GM23338 (cell line): ENCODE results near the gene SLC8B1. TPM values are rescaled to one million over a fixed set of nuclear protein-coding genes. Genes with fewer than 3 reads are reported as not detected.

Experiments
- ATAC-seq: fragments of 200-7000 bp; cut with Tn5 transposase; 3 replicates; pipeline ENCODE4 v1.9.1; 2020
- DNase-seq: peaks from one replicate; pipeline ENCODE4 v3.0.0-alpha.2; 2015; ENCODE audit warnings: low spot score
- H2AFZ ChIP-seq: fragments of 200-600 bp; sonication (generic); 2 replicates; pipeline ENCODE4 v1.8.0; 2016; ENCODE audit warnings: antibody characterized with exemption, mild to moderate bottlenecking, moderate library complexity
- H3F3A ChIP-seq: fragments of 200-600 bp; sonication (generic); replicated peaks from 2 replicates; pipeline ENCODE4 v1.8.0; 2017; ENCODE audit warnings: antibody characterized with exemption, mixed run types, low read depth
- H3K27ac ChIP-seq: fragments of 200-600 bp; sonication (generic); 2 replicates; pipeline ENCODE4 v1.6.1; 2016; ENCODE audit warnings: low read depth
- H3K27me3 ChIP-seq: fragments of 200-600 bp; sonication (generic); 2 replicates; pipeline ENCODE4 v1.8.0; 2016; ENCODE audit warnings: mild to moderate bottlenecking, mixed run types, moderate library complexity; ENCODE audit not compliant: insufficient read depth
- H3K36me3 ChIP-seq: fragments of 200-600 bp; sonication (generic); 2 replicates; pipeline ENCODE4 v1.8.0; 2016; ENCODE audit warnings: mild to moderate bottlenecking; ENCODE audit not compliant: insufficient read depth
- H3K4me1 ChIP-seq: fragments of 200-600 bp; sonication (generic); 2 replicates; pipeline ENCODE4 v1.8.0; 2016; ENCODE audit warnings: mild to moderate bottlenecking, moderate library complexity; ENCODE audit not compliant: insufficient read depth
- H3K4me2 ChIP-seq: fragments of 200-600 bp; sonication (generic); 2 replicates; pipeline ENCODE4 v1.7.1; 2017; ENCODE audit warnings: mixed run types
- H3K4me3 ChIP-seq: fragments of 200-600 bp; sonication (generic); 2 replicates; pipeline ENCODE4 v1.6.1; 2016; ENCODE audit warnings: mixed run types
- H3K79me2 ChIP-seq: fragments of 200-600 bp; sonication (generic); replicated peaks from 2 replicates; pipeline ENCODE4 v1.8.0; 2017; ENCODE audit warnings: mild to moderate bottlenecking; ENCODE audit not compliant: insufficient read depth
- H3K9me2 ChIP-seq: fragments of 200-600 bp; sonication (generic); 2 replicates; pipeline ENCODE4 v1.8.0; 2017; ENCODE audit not compliant: insufficient read depth
- H4K20me1 ChIP-seq: fragments of 200-600 bp; sonication (generic); replicated peaks from 2 replicates; pipeline ENCODE4 v1.8.0; 2017; ENCODE audit warnings: mild to moderate bottlenecking; ENCODE audit not compliant: insufficient read depth
- H3K27ac Mint-ChIP-seq: 2 replicates; pipeline ENCODE4 v1.8.0; 2020; ENCODE audit warnings: inconsistent platforms, mild to moderate bottlenecking, moderate library complexity, mixed read lengths
- H3K27me3 Mint-ChIP-seq: 3 replicates; pipeline ENCODE4 v1.8.0; 2022; ENCODE audit warnings: low read depth, mild to moderate bottlenecking, moderate library complexity, mixed read lengths, inconsistent platforms; ENCODE audit not compliant: insufficient read depth, poor library complexity
- H3K36me3 Mint-ChIP-seq: 3 replicates; pipeline ENCODE4 v1.8.0; 2021; ENCODE audit warnings: low read depth, mild to moderate bottlenecking, inconsistent platforms, moderate library complexity, mixed read lengths
- H3K4me1 Mint-ChIP-seq: 3 replicates; pipeline ENCODE4 v1.8.0; 2020; ENCODE audit warnings: mild to moderate bottlenecking, inconsistent platforms, mixed read lengths
- H3K4me3 Mint-ChIP-seq: 3 replicates; pipeline ENCODE4 v1.8.0; 2021; ENCODE audit warnings: moderate library complexity, mild to moderate bottlenecking, inconsistent platforms, mixed read lengths
- H3K9me3 Mint-ChIP-seq: 3 replicates; pipeline ENCODE4 v1.8.0; 2020; ENCODE audit warnings: moderate library complexity, mild to moderate bottlenecking, inconsistent platforms, mixed read lengths
- CREB1 ChIP-seq: fragments of 250-450 bp; sonication (Bioruptor Pico); IDR thresholded peaks from 2 replicates; pipeline ENCODE4 v1.5.0; 2020; ENCODE audit warnings: low read depth, mild to moderate bottlenecking, moderate library complexity
- CTCF ChIP-seq, 2 experiments: fragments of 200-600 bp in 1 of 2; sonication (generic) in 1 of 2; conservative IDR thresholded peaks; 2 replicates each; pipeline versions ENCODE4 v1.5.1 to v1.6.1; 2016 to 2017; ENCODE audit warnings: antibody characterized with exemption in 2 of 2, low read depth in 2 of 2, mild to moderate bottlenecking in 2 of 2, moderate library complexity in 1 of 2
- EZH2 ChIP-seq: fragments of 200-600 bp; sonication (generic); IDR thresholded peaks from one replicate; pipeline ENCODE4 v1.8.0; 2017; ENCODE audit warnings: antibody characterized with exemption, mild to moderate bottlenecking, low read depth; ENCODE audit not compliant: unreplicated experiment
- POLR2AphosphoS5 ChIP-seq: IDR thresholded peaks from 2 replicates; pipeline ENCODE4 v1.6.1; 2016; ENCODE audit warnings: antibody characterized with exemption, low read depth
- REST ChIP-seq: IDR thresholded peaks from one replicate; pipeline ENCODE4 v1.6.1; 2018; ENCODE audit warnings: antibody characterized with exemption; ENCODE audit not compliant: unreplicated experiment
- STAT1 ChIP-seq: IDR thresholded peaks from one replicate; pipeline ENCODE4 v1.6.1; 2016; ENCODE audit warnings: antibody characterized with exemption; ENCODE audit not compliant: unreplicated experiment
- ZNF114 ChIP-seq: fragments of 250-450 bp; sonication (Bioruptor Pico); IDR thresholded peaks from 2 replicates; pipeline ENCODE4 v1.5.0; 2020; ENCODE audit warnings: mild to moderate bottlenecking, moderate library complexity
- ZNF331 ChIP-seq: fragments of 250-450 bp; sonication (Bioruptor Pico); IDR thresholded peaks from 2 replicates; pipeline ENCODE4 v1.5.0; 2020; ENCODE audit warnings: low read depth, mild to moderate bottlenecking, moderate library complexity
- polyA plus RNA-seq: library from polyadenylated mRNA; unstranded; fragments of >200 nt; fragmentation: Nextera tagmentation; extraction: Ambion mirVana; gene quantifications from 2 replicates; pipeline ENCODE4 v1.2.1, GENCODE V29; 2016
- total RNA-seq: library from RNA; depleted of rRNA; stranded (reverse); fragments of >200 nt; shearing (Covaris generic); gene quantifications from 2 replicates; pipeline ENCODE4 v1.2.3, GENCODE V29; 2014
- TF ChIP-seq, protein P1 (sequence below): fragments of 250-450 bp; sonication (Bioruptor Pico); IDR thresholded peaks from 2 replicates; pipeline ENCODE4 v1.5.0; 2020; ENCODE audit warnings: mild to moderate bottlenecking, moderate library complexity

The SLC8B1 gene
- total and polyA plus RNA-seq, 2 experiments from 2014 or later, result 6.0 to 8.9 TPM

GRCh38 chr12:113318900-113319628 is 15.8 kb downstream of the SLC8B1 start (continued):
- TF ChIP-seq CTCF (conservative IDR thresholded peaks at IDR 0.05; ENCODE audit: low read depth in 2 of 2) (no peak), ZNF114 (no peak)
- TF ChIP-seq, protein P1, sequence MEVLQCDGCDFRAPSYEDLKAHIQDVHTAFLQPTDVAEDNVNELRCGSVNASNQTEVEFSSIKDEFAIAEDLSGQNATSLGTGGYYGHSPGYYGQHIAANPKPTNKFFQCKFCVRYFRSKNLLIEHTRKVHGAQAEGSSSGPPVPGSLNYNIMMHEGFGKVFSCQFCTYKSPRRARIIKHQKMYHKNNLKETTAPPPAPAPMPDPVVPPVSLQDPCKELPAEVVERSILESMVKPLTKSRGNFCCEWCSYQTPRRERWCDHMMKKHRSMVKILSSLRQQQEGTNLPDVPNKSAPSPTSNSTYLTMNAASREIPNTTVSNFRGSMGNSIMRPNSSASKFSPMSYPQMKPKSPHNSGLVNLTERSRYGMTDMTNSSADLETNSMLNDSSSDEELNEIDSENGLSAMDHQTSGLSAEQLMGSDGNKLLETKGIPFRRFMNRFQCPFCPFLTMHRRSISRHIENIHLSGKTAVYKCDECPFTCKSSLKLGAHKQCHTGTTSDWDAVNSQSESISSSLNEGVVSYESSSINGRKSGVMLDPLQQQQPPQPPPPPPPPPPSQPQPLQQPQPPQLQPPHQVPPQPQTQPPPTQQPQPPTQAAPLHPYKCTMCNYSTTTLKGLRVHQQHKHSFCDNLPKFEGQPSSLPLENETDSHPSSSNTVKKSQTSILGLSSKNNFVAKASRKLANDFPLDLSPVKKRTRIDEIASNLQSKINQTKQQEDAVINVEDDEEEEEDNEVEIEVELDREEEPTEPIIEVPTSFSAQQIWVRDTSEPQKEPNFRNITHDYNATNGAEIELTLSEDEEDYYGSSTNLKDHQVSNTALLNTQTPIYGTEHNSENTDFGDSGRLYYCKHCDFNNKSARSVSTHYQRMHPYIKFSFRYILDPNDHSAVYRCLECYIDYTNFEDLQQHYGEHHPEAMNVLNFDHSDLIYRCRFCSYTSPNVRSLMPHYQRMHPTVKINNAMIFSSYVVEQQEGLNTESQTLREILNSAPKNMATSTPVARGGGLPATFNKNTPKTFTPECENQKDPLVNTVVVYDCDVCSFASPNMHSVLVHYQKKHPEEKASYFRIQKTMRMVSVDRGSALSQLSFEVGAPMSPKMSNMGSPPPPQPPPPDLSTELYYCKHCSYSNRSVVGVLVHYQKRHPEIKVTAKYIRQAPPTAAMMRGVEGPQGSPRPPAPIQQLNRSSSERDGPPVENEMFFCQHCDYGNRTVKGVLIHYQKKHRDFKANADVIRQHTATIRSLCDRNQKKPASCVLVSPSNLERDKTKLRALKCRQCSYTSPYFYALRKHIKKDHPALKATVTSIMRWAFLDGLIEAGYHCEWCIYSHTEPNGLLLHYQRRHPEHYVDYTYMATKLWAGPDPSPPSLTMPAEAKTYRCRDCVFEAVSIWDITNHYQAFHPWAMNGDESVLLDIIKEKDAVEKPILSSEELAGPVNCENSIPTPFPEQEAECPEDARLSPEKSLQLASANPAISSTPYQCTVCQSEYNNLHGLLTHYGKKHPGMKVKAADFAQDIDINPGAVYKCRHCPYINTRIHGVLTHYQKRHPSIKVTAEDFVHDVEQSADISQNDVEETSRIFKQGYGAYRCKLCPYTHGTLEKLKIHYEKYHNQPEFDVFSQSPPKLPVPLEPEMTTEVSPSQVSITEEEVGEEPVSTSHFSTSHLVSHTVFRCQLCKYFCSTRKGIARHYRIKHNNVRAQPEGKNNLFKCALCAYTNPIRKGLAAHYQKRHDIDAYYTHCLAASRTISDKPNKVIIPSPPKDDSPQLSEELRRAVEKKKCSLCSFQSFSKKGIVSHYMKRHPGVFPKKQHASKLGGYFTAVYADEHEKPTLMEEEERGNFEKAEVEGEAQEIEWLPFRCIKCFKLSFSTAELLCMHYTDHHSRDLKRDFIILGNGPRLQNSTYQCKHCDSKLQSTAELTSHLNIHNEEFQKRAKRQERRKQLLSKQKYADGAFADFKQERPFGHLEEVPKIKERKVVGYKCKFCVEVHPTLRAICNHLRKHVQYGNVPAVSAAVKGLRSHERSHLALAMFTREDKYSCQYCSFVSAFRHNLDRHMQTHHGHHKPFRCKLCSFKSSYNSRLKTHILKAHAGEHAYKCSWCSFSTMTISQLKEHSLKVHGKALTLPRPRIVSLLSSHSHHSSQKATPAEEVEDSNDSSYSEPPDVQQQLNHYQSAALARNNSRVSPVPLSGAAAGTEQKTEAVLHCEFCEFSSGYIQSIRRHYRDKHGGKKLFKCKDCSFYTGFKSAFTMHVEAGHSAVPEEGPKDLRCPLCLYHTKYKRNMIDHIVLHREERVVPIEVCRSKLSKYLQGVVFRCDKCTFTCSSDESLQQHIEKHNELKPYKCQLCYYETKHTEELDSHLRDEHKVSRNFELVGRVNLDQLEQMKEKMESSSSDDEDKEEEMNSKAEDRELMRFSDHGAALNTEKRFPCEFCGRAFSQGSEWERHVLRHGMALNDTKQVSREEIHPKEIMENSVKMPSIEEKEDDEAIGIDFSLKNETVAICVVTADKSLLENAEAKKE (CRISPR knock-in tag), result no peak

- no peaks in the 10 kb centered on the region; the same call in 2 of the 3 replicates for H3K9me3 Mint-ChIP-seq
- no peaks in the 10 kb centered on the region for H3K4me1 ChIP-seq
- no peaks in the 10 kb centered on the region; the same call in 1 of the 2 replicates for H3K36me3 ChIP-seq
- H3K79me2 ChIP-seq, result no peaks in the 10 kb centered on the region
- H3F3A ChIP-seq, result peaks cover 8% of the 10 kb centered on the region
- H3K4me3 Mint-ChIP-seq, result no peak overlapping the region; the same call in 2 of the 3 replicates
- H3K36me3 Mint-ChIP-seq, result peaks cover 24% of the 10 kb centered on the region
- H3K27ac Mint-ChIP-seq, result no peak overlapping the region
- H2AFZ ChIP-seq, result no peak overlapping the region
- peaks cover 2% of the 10 kb centered on the region for H3K27me3 Mint-ChIP-seq
- H3K27me3 ChIP-seq, result no peaks in the 10 kb centered on the region
- ATAC-seq (no peak), DNase-seq (no peak)
- H4K20me1 ChIP-seq, result no peaks in the 10 kb centered on the region
- no peak overlapping the region for H3K27ac ChIP-seq
- no peaks in the 10 kb centered on the region for H3K9me2 ChIP-seq
- H3K4me2 ChIP-seq, result no peak overlapping the region
- peaks cover 6% of the 10 kb centered on the region; the same call in 2 of the 3 replicates for H3K4me1 Mint-ChIP-seq
- H3K4me3 ChIP-seq, result no peak overlapping the region
- TF ChIP-seq EZH2 (no peak), STAT1 (no peak), ZNF114 (no peak), ZNF331 (CRISPR knock-in tag) (no peak), CREB1 (CRISPR knock-in tag) (no peak), POLR2AphosphoS5 (no peak), REST (no peak)
Observed at GRCh38 chr12:113318046-113318656, 16.8 kb downstream of the SLC8B1 start.
